ENCODE results near the gene NAA15. TPM values are rescaled to one million over a fixed set of nuclear protein-coding genes. Genes with fewer than 3 reads are reported as not detected.
"Not testable (repeated sequence)": the region's sequence is repeated elsewhere in the genome, so short reads cannot be mapped to it uniquely, and the experiment has no call there.

NAA15 gene
- total RNA-seq, 2 experiments from 2014 or later, result 91.2 to 95.8 TPM

- intact Hi-C loops (cut with micrococcal nuclease), result no loop called here
- Mint-ChIP-seq H3K36me3 (peaks cover 54% of the 10 kb centered on the region), H3K9me3 (no peaks in the 10 kb centered on the region), H3K27ac (no peak overlapping the region), H3K4me3 (no peak overlapping the region), H3K27me3 (no peaks in the 10 kb centered on the region), H3K4me1 (ENCODE audit: low read depth) (peaks cover 8% of the 10 kb centered on the region)
- no peak for DNase-seq
- CTCF ChIA-PET, result interaction anchor here (1.2 kb wide), 1 partner anchor 73 kb away, joined by 3 read pairs; no protein-coding TSS in a partner anchor
- POLR2A ChIA-PET, result no interaction called here
These were observed 67.7 kb downstream of the NAA15 start for GRCh38 chr4:139368998-139369397.

GRCh38 chr4:139374251-139374650 is 72.9 kb downstream of the NAA15 start:
- peaks cover 38% of the 10 kb centered on the region for H3K36me3 Mint-ChIP-seq
- POLR2A ChIA-PET, result no interaction called here

GRCh38 chr4:139386421-139386820 is 85.1 kb downstream of the NAA15 start:
- H3K4me3 Mint-ChIP-seq, result no peak overlapping the region
- CTCF ChIA-PET, result interaction anchor here (0.6 kb wide), 1 partner anchor 61 kb away, joined by 3 read pairs; no protein-coding TSS in a partner anchor
- intact Hi-C loops (cut with micrococcal nuclease), result no loop called here

More at GRCh38 chr4:139374251-139374650, 72.9 kb downstream of the NAA15 start:
- no peak for DNase-seq
- H3K9me3 Mint-ChIP-seq, result no peaks in the 10 kb centered on the region
- peaks cover 4% of the 10 kb centered on the region for H3K4me1 Mint-ChIP-seq (ENCODE audit: low read depth)
- no peaks in the 10 kb centered on the region for H3K27me3 Mint-ChIP-seq
- no peak overlapping the region for H3K27ac Mint-ChIP-seq
- intact Hi-C loops (cut with micrococcal nuclease), result no loop called here
- CTCF ChIA-PET, result no interaction called here
- no peak overlapping the region for H3K4me3 Mint-ChIP-seq

GRCh38 chr4:139389102-139389501 is 87.8 kb downstream of the NAA15 start:
- POLR2A ChIA-PET, result no interaction called here
- H3K36me3 Mint-ChIP-seq, result peaks cover 34% of the 10 kb centered on the region

More at GRCh38 chr4:139386421-139386820, 85.1 kb downstream of the NAA15 start:
- Mint-ChIP-seq H3K4me1 (ENCODE audit: low read depth) (no peaks in the 10 kb centered on the region), H3K36me3 (peaks cover 27% of the 10 kb centered on the region), H3K9me3 (no peaks in the 10 kb centered on the region), H3K27ac (no peak overlapping the region), H3K27me3 (no peaks in the 10 kb centered on the region)
- POLR2A ChIA-PET, result no interaction called here
- no peak for DNase-seq

GRCh38 chr4:139389991-139390390 is 88.7 kb downstream of the NAA15 start:
- H3K4me1 Mint-ChIP-seq (ENCODE audit: low read depth), result no peaks in the 10 kb centered on the region
- CTCF ChIA-PET, result interaction anchor here (1.4 kb wide), 1 partner anchor 13 kb away, joined by 4 read pairs; no protein-coding TSS in a partner anchor

More at GRCh38 chr4:139389102-139389501, 87.8 kb downstream of the NAA15 start:
- H3K4me3 Mint-ChIP-seq, result no peak overlapping the region
- CTCF ChIA-PET, result no interaction called here
- DNase-seq, result no peak
- H3K27ac Mint-ChIP-seq, result no peak overlapping the region
- no peaks in the 10 kb centered on the region for H3K4me1 Mint-ChIP-seq (ENCODE audit: low read depth)
- intact Hi-C loops (cut with micrococcal nuclease), result no loop called here
- H3K9me3 Mint-ChIP-seq, result no peaks in the 10 kb centered on the region
- no peaks in the 10 kb centered on the region for H3K27me3 Mint-ChIP-seq

GRCh38 chr4:139391731-139392130 is 90.4 kb downstream of the NAA15 start:
- Mint-ChIP-seq H3K27me3 (no peaks in the 10 kb centered on the region), H3K27ac (no peak overlapping the region), H3K4me3 (no peak overlapping the region), H3K36me3 (peaks cover 37% of the 10 kb centered on the region), H3K4me1 (ENCODE audit: low read depth) (no peaks in the 10 kb centered on the region), H3K9me3 (no peaks in the 10 kb centered on the region)
- ChIA-PET POLR2A (no interaction called here), CTCF (no interaction called here)
- DNase-seq, result no peak
- intact Hi-C loops (cut with micrococcal nuclease), result no loop called here

More at GRCh38 chr4:139389991-139390390, 88.7 kb downstream of the NAA15 start:
- POLR2A ChIA-PET, result no interaction called here
- H3K27ac Mint-ChIP-seq, result no peak overlapping the region
- no peaks in the 10 kb centered on the region for H3K27me3 Mint-ChIP-seq
- no peak overlapping the region for H3K4me3 Mint-ChIP-seq
- H3K9me3 Mint-ChIP-seq, result no peaks in the 10 kb centered on the region
- intact Hi-C loops (cut with micrococcal nuclease), result no loop called here
- DNase-seq, result no peak
- H3K36me3 Mint-ChIP-seq, result peaks cover 35% of the 10 kb centered on the region

GRCh38 chr4:139392797-139393196 is 91.5 kb downstream of the NAA15 start:
- ChIA-PET POLR2A (no interaction called here), CTCF (no interaction called here)
- DNase-seq, result no peak
- Mint-ChIP-seq H3K36me3 (peaks cover 39% of the 10 kb centered on the region), H3K27ac (no peak overlapping the region), H3K4me1 (ENCODE audit: low read depth) (no peaks in the 10 kb centered on the region), H3K9me3 (no peaks in the 10 kb centered on the region), H3K27me3 (no peaks in the 10 kb centered on the region), H3K4me3 (no peak overlapping the region)
- intact Hi-C loops (cut with micrococcal nuclease), result no loop called here

- Mint-ChIP-seq H3K36me3 (peaks cover 11% of the 10 kb centered on the region), H3K27me3 (no peaks in the 10 kb centered on the region), H3K4me1 (ENCODE audit: low read depth) (no peaks in the 10 kb centered on the region), H3K27ac (no peak overlapping the region), H3K4me3 (no peak overlapping the region), H3K9me3 (no peaks in the 10 kb centered on the region)
- ChIA-PET CTCF (no interaction called here), POLR2A (no interaction called here)
- intact Hi-C loops (cut with micrococcal nuclease), result no loop called here
- DNase-seq, result no peak
These were observed 100.1 kb downstream of the NAA15 start for GRCh38 chr4:139401368-139401767.

- H3K9me3 Mint-ChIP-seq, result no peaks in the 10 kb centered on the region
- POLR2A ChIA-PET, result interaction anchor here (0.5 kb wide), 1 partner anchor 293 kb away, joined by 5 read pairs; no protein-coding TSS in a partner anchor
- peaks cover 11% of the 10 kb centered on the region for H3K36me3 Mint-ChIP-seq
These were observed 101.1 kb downstream of the NAA15 start for GRCh38 chr4:139402436-139402835.

GRCh38 chr4:139403462-139403861 is 102.2 kb downstream of the NAA15 start:
- CTCF ChIA-PET, result interaction anchor here (1.0 kb wide), 2 partner anchors 13 to 177 kb away, joined by 3 to 4 read pairs; no protein-coding TSS in a partner anchor

More at GRCh38 chr4:139402436-139402835, 101.1 kb downstream of the NAA15 start:
- H3K27me3 Mint-ChIP-seq, result no peaks in the 10 kb centered on the region
- no peak for DNase-seq
- no peak overlapping the region for H3K27ac Mint-ChIP-seq
- H3K4me3 Mint-ChIP-seq, result no peak overlapping the region
- CTCF ChIA-PET, result interaction anchor here (0.9 to 1.0 kb wide), 3 partner anchors 12 to 176 kb away, joined by 3 to 4 read pairs (median 4); no protein-coding TSS in a partner anchor
- intact Hi-C loops (cut with micrococcal nuclease), result no loop called here
- H3K4me1 Mint-ChIP-seq (ENCODE audit: low read depth), result no peaks in the 10 kb centered on the region

GRCh38 chr4:139410312-139410711 is 109.0 kb downstream of the NAA15 start:
- no peak overlapping the region for H3K27ac Mint-ChIP-seq
- no peak for DNase-seq
- H3K27me3 Mint-ChIP-seq, result no peaks in the 10 kb centered on the region
- H3K4me3 Mint-ChIP-seq, result no peak overlapping the region
- intact Hi-C loops (cut with micrococcal nuclease), result no loop called here
- H3K9me3 Mint-ChIP-seq, result peaks cover 7% of the 10 kb centered on the region
- peaks cover 22% of the 10 kb centered on the region for H3K36me3 Mint-ChIP-seq
- CTCF ChIA-PET, result no interaction called here
- no peaks in the 10 kb centered on the region for H3K4me1 Mint-ChIP-seq (ENCODE audit: low read depth)
- POLR2A ChIA-PET, result no interaction called here

More at GRCh38 chr4:139403462-139403861, 102.2 kb downstream of the NAA15 start:
- DNase-seq, result no peak
- H3K4me3 Mint-ChIP-seq, result no peak overlapping the region
- H3K36me3 Mint-ChIP-seq, result peaks cover 10% of the 10 kb centered on the region
- no peak overlapping the region for H3K27ac Mint-ChIP-seq
- H3K27me3 Mint-ChIP-seq, result no peaks in the 10 kb centered on the region
- intact Hi-C loops (cut with micrococcal nuclease), result no loop called here
- POLR2A ChIA-PET, result no interaction called here
- no peaks in the 10 kb centered on the region for H3K4me1 Mint-ChIP-seq (ENCODE audit: low read depth)
- H3K9me3 Mint-ChIP-seq, result no peaks in the 10 kb centered on the region

- H3K4me1 Mint-ChIP-seq (ENCODE audit: low read depth); H3K27ac Mint-ChIP-seq; H3K4me3 Mint-ChIP-seq; intact Hi-C loops (cut with micrococcal nuclease); H3K27me3 Mint-ChIP-seq; DNase-seq; H3K9me3 Mint-ChIP-seq; POLR2A ChIA-PET: not testable (repeated sequence)
- CTCF ChIA-PET, result interaction anchor here (0.7 to 1.6 kb wide), 3 partner anchors 9 to 116 kb away, joined by 3 to 4 read pairs (median 3); partner anchors contain the start of gene RAB33B
- H3K36me3 Mint-ChIP-seq, result peaks cover 20% of the 10 kb centered on the region
These were observed 113.4 kb downstream of the NAA15 start for GRCh38 chr4:139414671-139415210.

Measured in activated CD4-positive, alpha-beta memory T cell treated with anti-CD3 and anti-CD28 coated beads for 36 hours (primary cell).